ENCODE measurements around the gene KCNT1. TPM values are rescaled to one million over a fixed set of nuclear protein-coding genes. Genes with fewer than 3 reads are reported as not detected.

Gene KCNT1
- total RNA-seq, 6 experiments from 2014 or later: not detected

DNA sequence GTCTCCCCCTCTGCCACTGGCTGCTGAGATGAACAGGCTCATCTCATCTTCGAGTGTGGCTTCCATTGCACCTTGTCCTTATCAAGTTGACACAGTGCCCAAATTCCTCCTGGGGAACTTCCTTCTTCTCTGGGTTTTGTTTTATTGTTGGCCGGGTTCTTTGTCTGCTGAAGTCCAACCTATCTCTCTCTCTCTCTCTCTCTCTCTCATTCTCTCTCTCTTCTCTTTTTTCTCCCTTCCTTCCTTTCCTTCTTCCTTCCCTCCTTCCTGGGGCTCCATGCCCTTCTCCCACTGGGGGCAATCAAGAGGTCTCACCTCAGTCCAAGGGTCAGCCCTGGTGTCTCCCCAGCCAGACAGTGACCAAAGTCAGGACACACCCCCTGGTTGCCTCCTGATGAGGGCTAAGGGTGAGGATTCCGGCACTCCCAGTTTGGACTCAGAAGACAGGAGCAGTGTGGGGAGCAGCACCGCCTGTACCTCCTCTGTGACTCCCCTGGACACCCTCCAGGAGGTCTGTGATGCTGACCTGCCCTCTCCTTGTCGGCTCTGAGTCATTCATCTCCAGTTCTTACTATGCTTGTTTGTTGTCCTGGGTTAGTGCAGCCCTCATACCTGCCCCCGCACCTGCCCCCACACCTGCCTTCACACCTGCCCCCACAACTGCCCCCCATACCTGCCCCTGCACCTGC is 30.7 kb downstream of the KCNT1 start:
- H3K9me3 Mint-ChIP-seq: peaks cover 33% of the 10 kb centered on the region
- H3K4me1 Mint-ChIP-seq (ENCODE audit: low read depth): no peaks in the 10 kb centered on the region
- peaks cover 22% of the 10 kb centered on the region for H3K27me3 Mint-ChIP-seq (ENCODE audit: insufficient read depth)
- H3K27ac Mint-ChIP-seq: no peak overlapping the region
- no peak overlapping the region for H3K4me3 Mint-ChIP-seq
- H3K36me3 Mint-ChIP-seq (ENCODE audit: low read depth): peaks cover 19% of the 10 kb centered on the region
- no peak for DNase-seq
- TF ChIP-seq, protein P1, sequence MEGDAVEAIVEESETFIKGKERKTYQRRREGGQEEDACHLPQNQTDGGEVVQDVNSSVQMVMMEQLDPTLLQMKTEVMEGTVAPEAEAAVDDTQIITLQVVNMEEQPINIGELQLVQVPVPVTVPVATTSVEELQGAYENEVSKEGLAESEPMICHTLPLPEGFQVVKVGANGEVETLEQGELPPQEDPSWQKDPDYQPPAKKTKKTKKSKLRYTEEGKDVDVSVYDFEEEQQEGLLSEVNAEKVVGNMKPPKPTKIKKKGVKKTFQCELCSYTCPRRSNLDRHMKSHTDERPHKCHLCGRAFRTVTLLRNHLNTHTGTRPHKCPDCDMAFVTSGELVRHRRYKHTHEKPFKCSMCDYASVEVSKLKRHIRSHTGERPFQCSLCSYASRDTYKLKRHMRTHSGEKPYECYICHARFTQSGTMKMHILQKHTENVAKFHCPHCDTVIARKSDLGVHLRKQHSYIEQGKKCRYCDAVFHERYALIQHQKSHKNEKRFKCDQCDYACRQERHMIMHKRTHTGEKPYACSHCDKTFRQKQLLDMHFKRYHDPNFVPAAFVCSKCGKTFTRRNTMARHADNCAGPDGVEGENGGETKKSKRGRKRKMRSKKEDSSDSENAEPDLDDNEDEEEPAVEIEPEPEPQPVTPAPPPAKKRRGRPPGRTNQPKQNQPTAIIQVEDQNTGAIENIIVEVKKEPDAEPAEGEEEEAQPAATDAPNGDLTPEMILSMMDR (IDR thresholded peaks at IDR 0.05): no peak

DNA sequence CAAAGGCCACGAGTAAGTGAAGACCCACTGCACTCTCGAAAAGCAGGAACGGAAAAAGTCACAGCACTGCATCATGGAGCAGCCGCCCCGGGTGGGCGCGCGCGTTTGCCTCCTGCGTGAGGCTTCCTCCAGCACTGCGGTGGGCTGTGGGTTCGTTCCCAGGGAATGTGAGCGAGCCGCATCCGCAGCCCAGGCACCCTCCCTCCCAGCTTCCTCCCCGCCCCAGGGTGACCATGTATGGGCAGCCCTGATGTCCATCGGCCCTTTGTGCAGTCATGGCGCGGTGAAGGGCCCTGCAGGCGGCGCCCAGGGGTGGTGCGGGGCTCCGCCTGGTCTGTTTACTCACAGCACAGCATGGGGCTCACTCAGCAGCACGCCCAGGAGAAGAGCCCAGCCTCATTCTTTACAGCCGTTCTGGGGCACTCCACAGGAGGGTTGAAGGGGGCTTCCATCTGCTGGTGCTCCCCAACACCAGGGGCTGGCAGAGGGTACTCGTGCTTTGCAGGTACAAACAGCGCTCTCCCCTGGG is 32.7 kb downstream of the KCNT1 start:
- no peak overlapping the region for H3K27ac Mint-ChIP-seq
- peaks cover 14% of the 10 kb centered on the region for H3K27me3 Mint-ChIP-seq (ENCODE audit: insufficient read depth)
- no peaks in the 10 kb centered on the region for H3K4me1 Mint-ChIP-seq (ENCODE audit: low read depth)
- TF ChIP-seq, protein P1 (IDR thresholded peaks at IDR 0.05): no peak
- peaks cover 19% of the 10 kb centered on the region for H3K36me3 Mint-ChIP-seq (ENCODE audit: low read depth)
- peaks cover 33% of the 10 kb centered on the region for H3K9me3 Mint-ChIP-seq
- no peak for DNase-seq
- H3K4me3 Mint-ChIP-seq: no peak overlapping the region

DNA sequence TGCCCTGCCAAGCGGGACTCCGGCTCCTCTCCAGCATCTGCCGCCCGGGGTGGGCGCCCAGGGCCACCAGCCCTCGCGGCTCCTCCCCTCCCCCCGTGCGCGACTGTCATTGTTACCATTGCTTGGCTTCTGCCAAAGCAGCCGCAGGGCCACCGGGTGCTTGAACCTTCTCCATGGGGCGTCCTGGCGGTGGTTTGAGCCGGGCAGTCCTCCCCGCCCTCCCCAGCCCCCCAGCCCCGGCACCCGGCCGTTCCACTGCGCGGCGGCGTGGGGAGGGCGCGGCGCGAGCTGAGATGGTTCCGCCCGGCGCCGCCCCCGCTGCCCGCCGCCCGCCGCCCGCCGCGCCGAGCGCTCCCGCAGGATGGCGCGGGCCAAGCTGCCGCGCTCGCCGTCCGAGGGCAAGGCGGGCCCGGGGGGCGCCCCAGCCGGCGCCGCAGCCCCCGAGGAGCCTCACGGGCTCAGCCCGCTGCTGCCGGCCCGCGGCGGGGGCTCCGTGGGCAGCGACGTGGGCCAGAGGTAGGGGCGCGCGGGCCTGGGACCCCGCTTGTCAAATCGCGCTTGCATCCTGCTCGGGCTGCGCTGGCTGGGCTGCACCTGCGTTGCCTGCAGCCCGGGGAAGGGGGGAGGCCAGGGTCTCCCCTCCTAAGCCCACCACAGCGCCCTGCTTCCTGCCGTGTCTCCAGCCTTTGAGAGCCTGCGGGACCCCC is 34.4 kb downstream of the KCNT1 start:
- TF ChIP-seq, protein P1 (IDR thresholded peaks at IDR 0.05): no peak
- Mint-ChIP-seq H3K4me1 (ENCODE audit: low read depth) (no peaks in the 10 kb centered on the region), H3K27me3 (ENCODE audit: insufficient read depth) (peaks cover 11% of the 10 kb centered on the region), H3K36me3 (ENCODE audit: low read depth) (peaks cover 8% of the 10 kb centered on the region), H3K27ac (no peak overlapping the region), H3K9me3 (peaks cover 23% of the 10 kb centered on the region), H3K4me3 (no peak overlapping the region)
- no peak for DNase-seq

DNA sequence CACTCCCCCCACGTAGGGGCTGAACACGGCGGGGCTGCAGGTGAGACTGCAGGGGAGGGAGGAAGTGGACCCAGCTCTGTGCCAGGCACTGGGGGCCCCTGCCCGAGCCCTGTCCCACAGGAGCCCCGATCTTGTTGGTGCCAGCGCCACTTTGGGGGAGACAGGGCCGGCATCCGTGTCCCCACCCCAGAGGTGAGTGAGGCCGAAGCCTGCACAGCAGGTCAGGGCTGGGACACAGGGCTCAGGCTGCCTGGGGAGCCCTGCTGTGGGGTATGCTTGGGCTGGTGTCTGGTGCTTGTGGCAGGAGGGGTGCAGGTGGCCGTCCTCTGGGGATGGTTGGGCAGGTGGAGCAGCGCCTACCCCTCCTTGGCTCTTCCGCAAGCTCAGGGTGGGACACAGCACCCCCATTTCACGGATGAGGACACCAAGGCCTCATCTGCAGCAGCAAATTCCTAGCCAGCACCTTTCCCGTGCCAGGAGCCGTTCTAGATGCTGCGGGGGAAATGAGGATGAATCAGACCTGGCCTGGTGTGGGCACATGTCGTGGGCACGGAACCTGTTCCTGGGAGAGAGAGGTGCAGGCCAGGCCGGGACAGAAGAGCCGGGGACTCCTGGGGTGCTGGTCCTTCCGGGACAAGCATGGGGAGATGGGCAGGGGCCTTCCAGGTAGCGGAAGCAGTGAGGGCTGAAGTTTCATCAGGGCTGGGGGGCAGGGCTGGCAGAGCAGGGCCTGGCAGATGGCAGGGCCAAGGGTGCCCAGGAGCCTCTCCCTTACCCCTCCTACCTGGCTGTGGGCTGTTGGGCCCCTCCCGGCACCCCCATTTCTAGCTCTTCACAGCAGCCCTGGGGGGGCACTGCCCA is 35.2 kb downstream of the KCNT1 start:
- no peak for DNase-seq
- H3K27me3 Mint-ChIP-seq (ENCODE audit: insufficient read depth): peaks cover 11% of the 10 kb centered on the region

More for the DNA sequence above, 35.2 kb downstream of the KCNT1 start:
- TF ChIP-seq, protein P1 (IDR thresholded peaks at IDR 0.05): no peak
- Mint-ChIP-seq H3K4me1 (ENCODE audit: low read depth) (no peaks in the 10 kb centered on the region), H3K27ac (no peak overlapping the region), H3K36me3 (ENCODE audit: low read depth) (peaks cover 6% of the 10 kb centered on the region), H3K9me3 (peaks cover 20% of the 10 kb centered on the region), H3K4me3 (no peak overlapping the region)
